Endothelial cell of umbilical vein (primary cell): ENCODE results near the gene TMPRSS7. TPM values are rescaled to one million over a fixed set of nuclear protein-coding genes. Genes with fewer than 3 reads are reported as not detected.

Source experiments
- BruUV-seq: library from RNA; stranded (reverse); fragments of 400-500 nt; replicated peaks from 2 replicates; lab custom pipeline; 2021; lab: Mats Ljungman, UMichigan
- CTCF ChIA-PET: fragments of 300-600, 350-600 bp; sonication (Branson Sonifier 250); formaldehyde crosslinking; loops from one replicate; lab custom pipeline; 2021; ENCODE audit warnings: antibody characterized with exemption, inconsistent platforms; lab: Charles Lee
- POLR2A ChIA-PET: fragments of 300-600, 350-600 bp; sonication (Branson Sonifier 250); formaldehyde crosslinking; loops from one replicate; lab custom pipeline; 2021; ENCODE audit warnings: antibody characterized with exemption, inconsistent platforms; lab: Charles Lee
- DNase-seq: peaks from one replicate; pipeline ENCODE4 v3.0.0-alpha.2; 2011; ENCODE audit warnings: low read depth, low spot score
- FAIRE-seq: peaks from 2 replicates; lab custom pipeline; 2011; peaks lifted over from hg19 to GRCh38; lab: Jason Lieb, UNC
- H2AFZ ChIP-seq: 2 replicates; pipeline ENCODE4 v1.6.0; 2012; ENCODE audit warnings: low read depth, low read length, control low read depth, inconsistent platforms
- H3K27ac ChIP-seq: 2 replicates; pipeline ENCODE4 v1.5.1; 2011; ENCODE audit warnings: low read depth, mild to moderate bottlenecking, control low read depth, low read length, moderate library complexity; ENCODE audit not compliant: insufficient read depth
- H3K27me3 ChIP-seq, 2 experiments: 2 replicates each; pipeline versions ENCODE4 v1.6.0 to v1.6.1; 2011; ENCODE audit warnings: low read length in 2 of 2, mixed read lengths in 1 of 2; ENCODE audit not compliant: control insufficient read depth in 2 of 2, insufficient read depth in 2 of 2
- H3K36me3 ChIP-seq, 2 experiments: 2 replicates in 1 of 2; 3 replicates in 1 of 2; pipeline ENCODE4 v1.5.1; 2011; ENCODE audit warnings: low read length in 2 of 2, mild to moderate bottlenecking in 1 of 2, moderate library complexity in 1 of 2; ENCODE audit not compliant: control insufficient read depth in 2 of 2, insufficient read depth in 2 of 2; ENCODE audit errors: extremely low read depth in 1 of 2
- H3K4me1 ChIP-seq: 3 replicates; pipeline ENCODE4 v1.5.1; 2011; ENCODE audit warnings: mild to moderate bottlenecking, low read length; ENCODE audit not compliant: control insufficient read depth, insufficient read depth; ENCODE audit errors: extremely low read depth
- H3K4me2 ChIP-seq: 2 replicates; pipeline ENCODE4 v1.6.1; 2011; ENCODE audit warnings: low read length, control low read depth, mixed read lengths; ENCODE audit not compliant: insufficient read depth
- H3K4me3 ChIP-seq, 3 experiments: fragments of 200-600 bp in 1 of 3; sonication (generic), shearing (Covaris generic) in 1 of 3; replicated peaks in 1 of 3; 2 replicates each; pipeline ENCODE4 v1.5.1; 2011 to 2016; ENCODE audit warnings: control low read depth in 3 of 3, low read length in 3 of 3, mild to moderate bottlenecking in 2 of 3, inconsistent platforms in 1 of 3, low read depth in 1 of 3, moderate library complexity in 1 of 3; ENCODE audit not compliant: insufficient read depth in 1 of 3
- H3K79me2 ChIP-seq: 2 replicates; pipeline ENCODE4 v1.6.0; 2012; ENCODE audit warnings: low read length, inconsistent platforms; ENCODE audit not compliant: control insufficient read depth, insufficient read depth
- H3K9ac ChIP-seq: replicated peaks from 2 replicates; pipeline ENCODE3; 2011; ENCODE audit warnings: low read length, control low read depth; ENCODE audit not compliant: insufficient read depth; ENCODE audit errors: extremely low read depth
- H3K9me1 ChIP-seq: replicated peaks from 3 replicates; pipeline ENCODE4 v1.6.0; 2011; ENCODE audit warnings: mild to moderate bottlenecking, low read length; ENCODE audit not compliant: control insufficient read depth, insufficient read depth; ENCODE audit errors: extremely low read depth
- H3K9me3 ChIP-seq: replicated peaks from 2 replicates; pipeline ENCODE4 v1.5.1; 2012; ENCODE audit warnings: low read length, inconsistent platforms; ENCODE audit not compliant: control insufficient read depth, insufficient read depth
- H4K20me1 ChIP-seq: replicated peaks from 2 replicates; pipeline ENCODE3; 2011; ENCODE audit warnings: mild to moderate bottlenecking, low read length; ENCODE audit not compliant: control insufficient read depth, insufficient read depth; ENCODE audit errors: extremely low read depth
- CTCF ChIP-seq, 2 donors: IDR thresholded peaks; 1 replicate in 1 of 2; 2 replicates in 1 of 2; pipeline ENCODE4 v1.5.1; 2011; ENCODE audit warnings: low read length in 2 of 2, mild to moderate bottlenecking in 2 of 2, moderate library complexity in 2 of 2, control low read depth in 1 of 2, inconsistent platforms in 1 of 2, low read depth in 1 of 2; ENCODE audit not compliant: insufficient read depth in 1 of 2; ENCODE audit errors: extremely low read depth in 1 of 2
- EZH2 ChIP-seq: IDR thresholded peaks from 2 replicates; pipeline ENCODE4 v1.6.1; 2012; ENCODE audit warnings: borderline replicate concordance, low read depth, mild to moderate bottlenecking, moderate library complexity, low read length, inconsistent platforms; ENCODE audit not compliant: severe bottlenecking
- FOS ChIP-seq: IDR thresholded peaks from 2 replicates; pipeline ENCODE4 v1.6.1; 2011; ENCODE audit warnings: mild to moderate bottlenecking, low read length, moderate library complexity, borderline replicate concordance; ENCODE audit not compliant: insufficient read depth
- GATA2 ChIP-seq: IDR thresholded peaks from 2 replicates; pipeline ENCODE4 v1.7.0; 2011; ENCODE audit warnings: low read depth, mild to moderate bottlenecking, moderate library complexity, mixed read lengths, low read length; ENCODE audit not compliant: insufficient read length, insufficient read depth
- JUN ChIP-seq: IDR thresholded peaks from 2 replicates; pipeline ENCODE4 v1.6.1; 2011; ENCODE audit warnings: borderline replicate concordance, low read depth; ENCODE audit not compliant: insufficient read length, insufficient read depth
- MAX ChIP-seq: IDR thresholded peaks from 2 replicates; pipeline ENCODE4 v1.6.1; 2011; ENCODE audit not compliant: insufficient read depth, insufficient read length
- MYC ChIP-seq: IDR thresholded peaks from one replicate; pipeline ENCODE4 v1.6.1; 2011; ENCODE audit warnings: mild to moderate bottlenecking, low read depth, low read length
- POLR2A ChIP-seq: IDR thresholded peaks from 2 replicates; pipeline ENCODE4 v1.6.1; 2012; ENCODE audit warnings: low read depth, mild to moderate bottlenecking, control low read depth, low read length
- POLR2AphosphoS5 ChIP-seq: IDR thresholded peaks from 2 replicates; pipeline ENCODE4 v1.6.1; 2012; ENCODE audit warnings: low read depth, mild to moderate bottlenecking, control low read depth, low read length, moderate library complexity; ENCODE audit not compliant: insufficient read depth
- dilution Hi-C: fragments of 300-500 bp; cut with MboI; formaldehyde crosslinking; loops from one replicate; pipeline ENCODE4 v1.15.0; 2019; ENCODE audit warnings: low sequenced_read_pairs; ENCODE audit not compliant: extremely low pct_ligation_motif_present
- intact Hi-C: fragments of 100-400 bp; cut with micrococcal nuclease; formaldehyde crosslinking; loops from one replicate; pipeline ENCODE4 v1.10.0; 2022
- polyA plus RNA-seq, 4 experiments: library from polyadenylated mRNA; depleted of rRNA in 3 of 4; stranded (reverse) in 3 of 4; unstranded in 1 of 4; fragments of >200 nt; gene quantifications; 2 replicates each; pipeline versions ENCODE4 v1.2.1 to v1.2.3, GENCODE V29; 2011 to 2012; ENCODE audit warnings: missing spikeins in 1 of 4
- total RNA-seq: library from RNA; stranded (reverse); gene quantifications from 2 replicates; pipeline ENCODE4 v1.2.3, GENCODE V29; 2021

TMPRSS7 gene
- total and polyA plus RNA-seq, 2 donors (not counting 3 experiments of a cell fraction or from before 2014, with no cell fraction given) = not detected

- Histone ChIP-seq H2AFZ (no peak overlapping the region), H3K4me1 (no peaks in the 10 kb centered on the region), H3K4me3 (no peak overlapping the region), H3K4me2 (no peak overlapping the region), H4K20me1 (no peaks in the 10 kb centered on the region), H3K9ac (no peak overlapping the region), H3K9me1 (no peaks in the 10 kb centered on the region), H3K27me3 (peaks cover 7 to 11% of the 10 kb centered on the region in 2 experiments), H3K27ac (no peak overlapping the region), H3K36me3 (no peaks in the 10 kb centered on the region), H3K9me3 (no peaks in the 10 kb centered on the region), H3K79me2 (no peaks in the 10 kb centered on the region)
- FAIRE-seq (no peak), DNase-seq (no peak)
- dilution Hi-C loops (no loop called here), intact Hi-C loops (no loop called here)
- no TSS peak for BruUV-seq
- ChIA-PET POLR2A (no interaction called here), CTCF (no interaction called here)
- TF ChIP-seq EZH2 (no peak), JUN (no peak), CTCF (IDR thresholded peaks at IDR 0.05; ENCODE audit: extremely low read depth in 1 of 2, insufficient read depth in 1 of 2, low read depth in 1 of 2, low read length in 2 of 2) (no peak), GATA2 (no peak), MAX (no peak), MYC (no peak), POLR2A (no peak), POLR2AphosphoS5 (no peak), FOS (no peak)
These were observed 25.0 kb downstream of the TMPRSS7 start for GRCh38 chr3:112059497-112059896.
